B cell (primary cell): Measurements from ENCODE around the gene DDX20.

Experiments used
- CTCF ChIP-seq: fragments of 200-600 bp; IDR thresholded peaks from one replicate; pipeline ENCODE4 v1.8.0; 2022; ENCODE audit warnings: antibody characterized with exemption, mild to moderate bottlenecking
- EZH2 ChIP-seq: IDR thresholded peaks from 2 replicates; pipeline ENCODE4 v1.6.1; 2012; ENCODE audit warnings: borderline replicate concordance, low read depth, mild to moderate bottlenecking, moderate library complexity, low read length; ENCODE audit not compliant: insufficient read depth, poor library complexity, severe bottlenecking

- TF ChIP-seq EZH2 = no peak
- no peak for TF ChIP-seq CTCF
These were observed 26.3 kb upstream of the DDX20 start for GRCh38 chr1:111729271-111729921.
